Pancreas (tissue), 10 donors: ENCODE results near the gene UBE3C. TPM values are rescaled to one million over a fixed set of nuclear protein-coding genes. Genes with fewer than 3 reads are reported as not detected.

Source experiments
- ATAC-seq, 4 donors: fragments of 200-7000 bp; cut with Tn5 transposase; one replicate each; pipeline versions ENCODE4 v1.8.0 to v1.9.1; 2020; ENCODE audit warnings: mild to moderate bottlenecking in 4 of 4, moderate library complexity in 4 of 4
- DNase-seq, 6 donors: peaks; one replicate each; pipeline ENCODE4 v3.0.0-alpha.2; 2020
- FAIRE-seq: peaks from 2 replicates; lab custom pipeline; 2012; peaks lifted over from hg19 to GRCh38; lab: Jason Lieb, UNC
- H3K27ac ChIP-seq, 4 donors: fragments of 200-600 bp; sonication (generic); 1 replicate in 3 of 4; 2 replicates in 1 of 4; pipeline versions ENCODE4 v1.5.0 to v1.8.0; 2020
- H3K27me3 ChIP-seq, 4 donors: fragments of 200-600 bp; one replicate each; pipeline ENCODE4 v1.8.0; 2021
- H3K36me3 ChIP-seq, 3 donors: fragments of 200-600 bp; sonication (generic) in 1 of 3; one replicate each; pipeline versions ENCODE4 v1.5.0 to v1.8.0; 2020 to 2021
- H3K4me1 ChIP-seq, 3 donors: fragments of 200-600 bp; one replicate each; pipeline ENCODE4 v1.8.0; 2021
- H3K4me3 ChIP-seq, 4 donors: fragments of 200-600 bp; sonication (generic) in 2 of 4; one replicate each; pipeline versions ENCODE4 v1.5.0 to v1.8.0; 2020 to 2021
- H3K9me3 ChIP-seq, 4 donors: fragments of 200-600 bp; one replicate each; pipeline ENCODE4 v1.8.0; 2021
- WGBS, 2 donors: extraction: QIAGEN DNeasy Blood & Tissue Kit; methylation state at CpG; one replicate each; pipeline ENCODE4 v1.1.7; 2013; 5-methylcytosine and 5-hydroxymethylcytosine counted together
- intact Hi-C, 3 donors: fragments of 100-400 bp; cut with DNase I; formaldehyde crosslinking; loops; one replicate each; pipeline versions ENCODE4 v1.11.1 to v1.14.2; 2022
- polyA plus RNA-seq, 2 donors: library from polyadenylated mRNA; stranded (reverse); fragments of 200-250 nt; gene quantifications; one replicate each; pipeline ENCODE4 v1.2.3, GENCODE V29; 2013
- total RNA-seq, 6 donors: library from RNA; stranded (reverse); fragmentation: NEBNext Ultra II Directional in 4 of 6; extraction: Animal tissue kit (Norgen Biotek cat#: 25700) in 4 of 6; gene quantifications; one replicate each; pipeline versions ENCODE4 v1.2.1 to v1.2.4, GENCODE V29; 2021 to 2023
- TF ChIP-seq, protein P1 (sequence below), 4 donors: fragments of 200-600 bp; sonication (generic) in 3 of 4; IDR thresholded peaks; one replicate each; pipeline versions ENCODE4 v1.5.0 to v1.8.0; 2021; ENCODE audit warnings: antibody characterized with exemption in 4 of 4
- donor health status: healthy with polysubstance abuse.
- donor health status: DM: no; HTN: no; CAD: no; lungs with moderate emphysema.
- donor health status: DM: no; HTN: no; CAD: no.
- donor health status: control.
- donor health status: control.
- donor health status: Bipolar disorder and iron deficiency.
- donor health status: DM: yes; HTN: yes; CAD: no.
- donor health status: DM: no; HTN: no; CAD: no.
- donor health status: DM: no; HTN: no; CAD: no.
- donor health status: DM: yes; HTN: yes; CAD: no.

The UBE3C gene
- total and polyA plus RNA-seq, 8 donors, result 12.1 to 36.1 (median 23.1) TPM

DNA sequence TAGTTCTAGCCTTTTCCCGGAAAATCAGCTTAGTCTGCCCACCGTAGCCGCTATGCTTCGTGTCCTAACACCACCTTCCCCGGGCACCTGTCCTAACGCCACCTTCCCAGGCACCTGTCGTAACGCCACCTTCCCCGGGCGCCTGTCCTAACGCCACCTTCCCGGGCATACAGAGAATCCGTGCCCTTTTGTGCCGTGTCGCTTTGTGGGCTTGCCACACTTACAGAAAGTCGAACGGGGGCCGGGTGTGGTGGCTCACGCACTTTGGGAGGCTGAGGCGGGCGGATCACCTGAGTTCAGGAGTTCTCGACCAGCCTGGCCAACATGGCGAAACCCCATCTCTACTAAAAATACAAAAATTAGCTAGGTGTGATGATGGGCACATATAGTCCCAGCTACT lies 124.4 kb downstream of the UBE3C start:
- H3K9me3 ChIP-seq, result no peaks in the 10 kb centered on the region
- H3K4me1 ChIP-seq, result no peaks in the 10 kb centered on the region
- ATAC-seq (no peak), DNase-seq (no peak), FAIRE-seq (no peak)
- intact Hi-C loops, result no loop called here
- WGBS, 2 donors, result 95 to 96% methylated on average over 23 of the region's 23 CpGs
- TF ChIP-seq, protein P1, sequence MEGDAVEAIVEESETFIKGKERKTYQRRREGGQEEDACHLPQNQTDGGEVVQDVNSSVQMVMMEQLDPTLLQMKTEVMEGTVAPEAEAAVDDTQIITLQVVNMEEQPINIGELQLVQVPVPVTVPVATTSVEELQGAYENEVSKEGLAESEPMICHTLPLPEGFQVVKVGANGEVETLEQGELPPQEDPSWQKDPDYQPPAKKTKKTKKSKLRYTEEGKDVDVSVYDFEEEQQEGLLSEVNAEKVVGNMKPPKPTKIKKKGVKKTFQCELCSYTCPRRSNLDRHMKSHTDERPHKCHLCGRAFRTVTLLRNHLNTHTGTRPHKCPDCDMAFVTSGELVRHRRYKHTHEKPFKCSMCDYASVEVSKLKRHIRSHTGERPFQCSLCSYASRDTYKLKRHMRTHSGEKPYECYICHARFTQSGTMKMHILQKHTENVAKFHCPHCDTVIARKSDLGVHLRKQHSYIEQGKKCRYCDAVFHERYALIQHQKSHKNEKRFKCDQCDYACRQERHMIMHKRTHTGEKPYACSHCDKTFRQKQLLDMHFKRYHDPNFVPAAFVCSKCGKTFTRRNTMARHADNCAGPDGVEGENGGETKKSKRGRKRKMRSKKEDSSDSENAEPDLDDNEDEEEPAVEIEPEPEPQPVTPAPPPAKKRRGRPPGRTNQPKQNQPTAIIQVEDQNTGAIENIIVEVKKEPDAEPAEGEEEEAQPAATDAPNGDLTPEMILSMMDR (IDR thresholded peaks at IDR 0.05), result no peak
- H3K27ac ChIP-seq, result no peak overlapping the region
- no peak overlapping the region for H3K4me3 ChIP-seq
- H3K27me3 ChIP-seq, result no peaks in the 10 kb centered on the region
- H3K36me3 ChIP-seq, result peaks cover 2 to 35% (median 16%) of the 10 kb centered on the region in 3 donors

DNA sequence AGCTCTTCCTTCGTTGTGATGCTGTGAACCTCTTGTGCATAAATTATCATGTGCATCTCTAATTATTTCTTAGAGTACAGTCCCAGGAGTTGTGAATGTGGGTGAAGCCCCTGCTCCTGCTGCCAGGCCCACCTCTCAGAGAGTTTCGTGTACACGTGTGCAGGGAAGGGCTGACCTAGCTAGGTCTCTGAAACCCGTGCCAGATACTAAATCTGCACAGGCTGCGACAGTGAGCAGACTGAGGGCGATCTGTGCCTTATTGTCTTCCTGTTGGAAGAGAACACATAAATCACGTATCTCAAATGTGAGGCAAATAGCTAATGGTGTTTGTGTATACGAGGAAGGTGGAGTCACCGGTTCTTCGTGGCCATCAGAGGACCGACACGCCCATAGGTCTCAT lies 126.3 kb downstream of the UBE3C start:
- Histone ChIP-seq H3K9me3 (no peaks in the 10 kb centered on the region), H3K4me3 (no peak overlapping the region), H3K27me3 (no peaks in the 10 kb centered on the region), H3K4me1 (no peaks in the 10 kb centered on the region), H3K36me3 (peaks cover 0 to 30% (median 21%) of the 10 kb centered on the region in 3 donors), H3K27ac (no peak overlapping the region)
- DNase-seq, result peak in 1 of 6 donors; percentile 3
- TF ChIP-seq, protein P1 (IDR thresholded peaks at IDR 0.05), result no peak
- no peak for ATAC-seq
- intact Hi-C loops, result no loop called here
- 93 to 94% methylated on average over 12 of the region's 12 CpGs for WGBS, 2 donors
- no peak for FAIRE-seq

DNA sequence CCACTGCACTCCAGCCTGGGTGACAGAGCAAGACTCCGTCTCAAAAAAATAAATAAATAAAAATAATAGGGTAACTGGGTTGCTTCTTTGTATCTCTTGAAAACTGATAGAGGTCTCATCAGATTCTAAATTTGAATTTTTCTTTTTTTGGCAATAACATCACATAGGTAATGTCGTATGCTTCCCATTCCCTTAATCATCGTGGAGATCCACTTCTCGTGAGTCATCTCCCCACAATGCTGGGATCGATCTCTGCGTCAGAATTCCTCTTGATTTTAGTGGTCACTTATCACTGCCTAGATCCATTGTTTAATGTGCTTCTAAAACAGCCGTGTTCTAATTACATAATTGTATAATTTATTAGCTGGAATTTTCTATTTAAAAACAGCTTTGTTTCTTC lies 127.5 kb downstream of the UBE3C start:
- TF ChIP-seq, protein P1 (IDR thresholded peaks at IDR 0.05), result no peak
- H3K36me3 ChIP-seq, result peaks cover 0 to 29% (median 21%) of the 10 kb centered on the region in 3 donors
- FAIRE-seq, result no peak

DNA sequence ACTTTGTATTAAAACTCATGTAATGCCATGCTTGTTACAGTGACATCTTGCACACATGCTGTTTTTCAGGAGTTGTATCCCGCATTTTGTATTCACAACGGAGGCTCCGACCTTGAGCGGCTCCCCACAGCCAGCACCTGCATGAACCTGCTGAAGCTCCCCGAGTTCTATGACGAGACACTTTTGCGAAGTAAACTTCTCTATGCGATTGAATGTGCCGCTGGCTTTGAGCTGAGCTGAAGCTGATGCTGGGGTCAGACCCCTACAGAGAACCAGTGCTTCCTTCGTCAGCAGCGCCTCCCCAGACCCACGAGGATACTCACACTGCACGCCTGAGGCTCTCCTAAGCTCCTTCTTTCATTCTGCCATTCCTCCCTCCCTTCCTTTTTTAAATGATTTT lies 128.8 kb downstream of the UBE3C start:
- Histone ChIP-seq H3K4me3 (no peak overlapping the region), H3K9me3 (no peaks in the 10 kb centered on the region), H3K36me3 (peaks cover 0 to 29% (median 21%) of the 10 kb centered on the region in 3 donors), H3K4me1 (peaks cover 0 to 5% (median 4%) of the 10 kb centered on the region in 3 donors), H3K27me3 (no peaks in the 10 kb centered on the region), H3K27ac (no peak overlapping the region)
- intact Hi-C loops, result no loop called here
- TF ChIP-seq, protein P1 (IDR thresholded peaks at IDR 0.05), result no peak
- FAIRE-seq (no peak), DNase-seq (peak in 1 of 6 donors; percentile 30), ATAC-seq (no peak)
- 89 to 95% methylated on average over 13 of the region's 13 CpGs for WGBS, 2 donors

More for the DNA sequence above, 127.5 kb downstream of the UBE3C start:
- 91 to 95% methylated on average over 7 of the region's 7 CpGs for WGBS, 2 donors
- no peaks in the 10 kb centered on the region for H3K9me3 ChIP-seq
- DNase-seq (no peak), ATAC-seq (no peak)
- no peaks in the 10 kb centered on the region for H3K27me3 ChIP-seq
- no peak overlapping the region for H3K27ac ChIP-seq
- intact Hi-C loops, result no loop called here
- no peaks in the 10 kb centered on the region for H3K4me1 ChIP-seq
- no peak overlapping the region for H3K4me3 ChIP-seq

DNA sequence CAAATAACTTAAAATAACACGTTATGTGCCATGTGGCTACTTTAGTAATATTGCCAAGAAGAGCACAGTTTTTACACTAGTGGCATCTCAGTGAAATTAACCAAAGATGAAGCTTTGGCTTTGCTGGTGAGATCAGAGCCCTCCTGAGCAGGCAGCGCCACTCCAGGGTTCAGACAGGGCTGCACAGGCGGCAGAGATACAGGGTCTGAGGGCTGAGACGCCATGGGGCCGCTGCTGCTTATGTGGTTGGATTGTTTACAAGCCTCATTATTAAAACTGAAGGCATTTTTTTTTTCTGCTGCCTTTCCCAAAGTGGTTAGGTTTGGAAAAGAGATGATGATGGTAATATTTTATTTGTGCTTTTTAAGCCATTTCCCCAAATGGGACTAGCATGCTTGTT lies 129.2 kb downstream of the UBE3C start:
- DNase-seq (peak in 1 of 6 donors; percentile 22), FAIRE-seq (no peak), ATAC-seq (no peak)
- H3K27ac ChIP-seq, result no peak overlapping the region
- peaks cover 0 to 26% (median 21%) of the 10 kb centered on the region in 3 donors for H3K36me3 ChIP-seq
- WGBS, 2 donors, result 94 to 95% methylated on average over 5 of the region's 5 CpGs
- no peak overlapping the region for H3K4me3 ChIP-seq
- H3K9me3 ChIP-seq, result no peaks in the 10 kb centered on the region
- TF ChIP-seq, protein P1 (IDR thresholded peaks at IDR 0.05), result no peak
- intact Hi-C loops, result no loop called here
- H3K27me3 ChIP-seq, result no peaks in the 10 kb centered on the region
- peaks cover 0 to 5% (median 5%) of the 10 kb centered on the region in 3 donors for H3K4me1 ChIP-seq
